Caco-2 (cell line): ENCODE measurements around the gene NUDCD3. TPM values are rescaled to one million over a fixed set of nuclear protein-coding genes. Genes with fewer than 3 reads are reported as not detected.

Experiments used
- BruUV-seq: library from RNA; stranded (reverse); fragments of 400-500 nt; replicated peaks from 2 replicates; lab custom pipeline; 2021; lab: Mats Ljungman, UMichigan
- CTCF ChIA-PET: fragments of 300-600 bp; sonication (Branson Sonifier 250); formaldehyde crosslinking; loops from one replicate; lab custom pipeline; 2022; ENCODE audit warnings: antibody characterized with exemption; lab: Charles Lee
- POLR2A ChIA-PET: fragments of 300-600 bp; sonication (Branson Sonifier 250); formaldehyde crosslinking; loops from one replicate; lab custom pipeline; 2022; ENCODE audit warnings: antibody characterized with exemption; lab: Charles Lee
- DNase-seq, 2 experiments: peaks; one replicate each; pipeline versions ENCODE4 v3.0.0 to v3.0.0-alpha.2; 2020 to 2022
- H3K27me3 ChIP-seq: replicated peaks from 2 replicates; pipeline ENCODE4 v1.6.0; 2011; ENCODE audit warnings: low read length; ENCODE audit not compliant: control insufficient read depth, insufficient read depth
- H3K36me3 ChIP-seq: 2 replicates; pipeline ENCODE4 v1.5.1; 2011; ENCODE audit warnings: low read length; ENCODE audit not compliant: control insufficient read depth, insufficient read depth
- H3K4me1 ChIP-seq: fragments of 250-450 bp; sonication (Bioruptor Pico); 2 replicates; pipeline ENCODE4 v1.5.1; 2020; ENCODE audit warnings: mild to moderate bottlenecking
- H3K4me3 ChIP-seq: 2 replicates; pipeline ENCODE4 v1.5.1; 2011; ENCODE audit warnings: low read depth, mild to moderate bottlenecking, control low read depth, low read length
- H3K9me3 ChIP-seq: fragments of 250-450 bp; sonication (Bioruptor Pico); 2 replicates; pipeline ENCODE4 v1.5.1; 2020; ENCODE audit warnings: mild to moderate bottlenecking, moderate library complexity
- H3K27ac Mint-ChIP-seq: one replicate; pipeline ENCODE4 v1.8.0; 2022; ENCODE audit warnings: mixed read lengths; ENCODE audit not compliant: unreplicated experiment
- H3K27me3 Mint-ChIP-seq: one replicate; pipeline ENCODE4 v1.8.0; 2022; ENCODE audit warnings: mixed read lengths; ENCODE audit not compliant: insufficient read depth, unreplicated experiment
- H3K36me3 Mint-ChIP-seq: one replicate; pipeline ENCODE4 v1.8.0; 2022; ENCODE audit warnings: mild to moderate bottlenecking, mixed read lengths; ENCODE audit not compliant: insufficient read depth, unreplicated experiment
- H3K4me1 Mint-ChIP-seq: one replicate; pipeline ENCODE4 v1.8.0; 2022; ENCODE audit warnings: low read depth, mixed read lengths; ENCODE audit not compliant: unreplicated experiment
- H3K4me3 Mint-ChIP-seq: one replicate; pipeline ENCODE4 v1.8.0; 2022; ENCODE audit warnings: mild to moderate bottlenecking, moderate library complexity, mixed read lengths; ENCODE audit not compliant: unreplicated experiment
- H3K9me3 Mint-ChIP-seq: one replicate; pipeline ENCODE4 v1.8.0; 2022; ENCODE audit warnings: mixed read lengths; ENCODE audit not compliant: unreplicated experiment
- intact Hi-C: fragments of 100-400 bp; cut with micrococcal nuclease; formaldehyde crosslinking; loops from one replicate; pipeline ENCODE4 v1.10.0; 2022; ENCODE audit not compliant: unreplicated experiment
- total RNA-seq: library from RNA; stranded (reverse); gene quantifications from 2 replicates; pipeline ENCODE4 v1.2.3, GENCODE V29; 2022
- TF ChIP-seq, protein P1 (sequence below), 2 experiments: fragments of 200-600 bp in 1 of 2; IDR thresholded peaks; 1 replicate in 1 of 2; 2 replicates in 1 of 2; pipeline versions ENCODE4 v1.5.1 to v1.8.0; 2011 to 2022; ENCODE audit warnings: antibody characterized with exemption in 1 of 2, control low read depth in 1 of 2, inconsistent platforms in 1 of 2, low read depth in 1 of 2, low read length in 1 of 2, mild to moderate bottlenecking in 1 of 2, moderate library complexity in 1 of 2; ENCODE audit not compliant: insufficient read depth in 1 of 2, severe bottlenecking in 1 of 2, unreplicated experiment in 1 of 2

Gene NUDCD3
- total RNA-seq, 1 experiment from 2014 or later = 116 TPM

DNA sequence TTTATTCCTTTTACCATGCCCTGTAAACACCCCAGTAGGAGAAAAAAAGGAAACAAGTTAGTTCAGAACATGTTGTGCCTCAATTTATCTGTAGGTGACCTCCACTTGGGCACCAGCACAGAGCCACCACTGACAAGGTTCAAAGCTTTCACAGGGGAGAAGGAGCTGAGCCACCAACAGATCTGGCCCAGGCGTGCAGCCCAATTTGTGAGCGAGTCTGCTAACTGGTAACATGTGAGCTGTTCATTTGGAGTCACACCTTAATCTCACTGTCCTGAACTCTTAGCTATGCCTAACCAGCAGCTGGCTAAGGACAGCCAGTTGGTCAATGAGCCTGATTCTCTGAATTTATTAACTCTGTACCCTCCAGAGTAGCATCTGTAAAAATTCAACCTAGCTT, 86.7 kb downstream of the NUDCD3 start:
- intact Hi-C loops = no loop called here
- POLR2A ChIA-PET = no interaction called here
- no TSS peak for BruUV-seq
- TF ChIP-seq, protein P1, sequence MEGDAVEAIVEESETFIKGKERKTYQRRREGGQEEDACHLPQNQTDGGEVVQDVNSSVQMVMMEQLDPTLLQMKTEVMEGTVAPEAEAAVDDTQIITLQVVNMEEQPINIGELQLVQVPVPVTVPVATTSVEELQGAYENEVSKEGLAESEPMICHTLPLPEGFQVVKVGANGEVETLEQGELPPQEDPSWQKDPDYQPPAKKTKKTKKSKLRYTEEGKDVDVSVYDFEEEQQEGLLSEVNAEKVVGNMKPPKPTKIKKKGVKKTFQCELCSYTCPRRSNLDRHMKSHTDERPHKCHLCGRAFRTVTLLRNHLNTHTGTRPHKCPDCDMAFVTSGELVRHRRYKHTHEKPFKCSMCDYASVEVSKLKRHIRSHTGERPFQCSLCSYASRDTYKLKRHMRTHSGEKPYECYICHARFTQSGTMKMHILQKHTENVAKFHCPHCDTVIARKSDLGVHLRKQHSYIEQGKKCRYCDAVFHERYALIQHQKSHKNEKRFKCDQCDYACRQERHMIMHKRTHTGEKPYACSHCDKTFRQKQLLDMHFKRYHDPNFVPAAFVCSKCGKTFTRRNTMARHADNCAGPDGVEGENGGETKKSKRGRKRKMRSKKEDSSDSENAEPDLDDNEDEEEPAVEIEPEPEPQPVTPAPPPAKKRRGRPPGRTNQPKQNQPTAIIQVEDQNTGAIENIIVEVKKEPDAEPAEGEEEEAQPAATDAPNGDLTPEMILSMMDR (IDR thresholded peaks at IDR 0.05; ENCODE audit: insufficient read depth in 1 of 2, low read depth in 1 of 2, low read length in 1 of 2, severe bottlenecking in 1 of 2, unreplicated experiment in 1 of 2) = no peak
- no peaks in the 10 kb centered on the region for H3K9me3 Mint-ChIP-seq
- no peak overlapping the region for H3K27ac Mint-ChIP-seq
- CTCF ChIA-PET = interaction anchor here (0.7 kb wide), 1 partner anchor 28 kb away, joined by 3 read pairs; no protein-coding TSS in a partner anchor
- no peaks in the 10 kb centered on the region for H3K27me3 Mint-ChIP-seq
- Histone ChIP-seq H3K4me3 (no peak overlapping the region), H3K9me3 (no peaks in the 10 kb centered on the region), H3K4me1 (no peaks in the 10 kb centered on the region), H3K36me3 (peaks cover 2% of the 10 kb centered on the region), H3K27me3 (no peaks in the 10 kb centered on the region)
- no peak overlapping the region for H3K4me3 Mint-ChIP-seq
- no peak for DNase-seq
- peaks cover 8% of the 10 kb centered on the region for H3K36me3 Mint-ChIP-seq
- no peaks in the 10 kb centered on the region for H3K4me1 Mint-ChIP-seq

DNA sequence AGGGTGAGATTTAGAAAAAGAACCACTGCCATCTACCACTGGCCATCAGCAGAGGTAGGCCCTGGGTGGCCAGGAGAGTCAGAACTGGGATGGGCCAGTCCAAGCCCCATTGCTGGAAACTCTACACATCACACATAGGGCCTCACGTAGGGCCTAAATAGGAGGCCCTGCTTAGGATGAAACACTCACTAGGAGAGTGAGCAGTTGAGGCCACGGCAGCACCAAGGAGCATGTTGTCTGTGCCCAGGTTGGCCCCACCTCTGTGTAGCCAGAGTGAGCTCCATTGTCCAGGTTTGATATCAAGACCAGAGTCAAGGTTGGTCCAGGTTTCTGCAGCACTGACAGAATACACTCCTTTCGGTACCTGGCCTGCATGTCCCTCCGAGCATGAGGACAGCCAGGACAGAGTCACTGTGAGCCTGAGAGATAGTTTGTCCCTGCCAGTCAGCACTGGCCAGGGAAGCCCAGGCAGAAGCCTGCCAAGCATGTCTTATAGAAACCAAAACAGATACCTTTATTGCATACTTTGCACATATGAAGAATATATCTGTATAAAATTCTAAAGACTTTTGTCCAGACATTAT, 87.2 kb downstream of the NUDCD3 start:
- Mint-ChIP-seq H3K4me1 (no peaks in the 10 kb centered on the region), H3K27me3 (no peaks in the 10 kb centered on the region), H3K4me3 (no peak overlapping the region), H3K9me3 (no peaks in the 10 kb centered on the region), H3K27ac (no peak overlapping the region), H3K36me3 (peaks cover 12% of the 10 kb centered on the region)
- BruUV-seq = no TSS peak
- TF ChIP-seq, protein P1 (IDR thresholded peaks at IDR 0.05; ENCODE audit: insufficient read depth in 1 of 2, low read depth in 1 of 2, low read length in 1 of 2, severe bottlenecking in 1 of 2, unreplicated experiment in 1 of 2) = no peak
- H3K36me3 ChIP-seq = peaks cover 2% of the 10 kb centered on the region
- H3K27me3 ChIP-seq = no peaks in the 10 kb centered on the region
- H3K4me3 ChIP-seq = no peak overlapping the region
- DNase-seq = no peak
- ChIA-PET CTCF (no interaction called here), POLR2A (no interaction called here)
- intact Hi-C loops = no loop called here
- no peaks in the 10 kb centered on the region for H3K4me1 ChIP-seq
- H3K9me3 ChIP-seq = no peaks in the 10 kb centered on the region

DNA sequence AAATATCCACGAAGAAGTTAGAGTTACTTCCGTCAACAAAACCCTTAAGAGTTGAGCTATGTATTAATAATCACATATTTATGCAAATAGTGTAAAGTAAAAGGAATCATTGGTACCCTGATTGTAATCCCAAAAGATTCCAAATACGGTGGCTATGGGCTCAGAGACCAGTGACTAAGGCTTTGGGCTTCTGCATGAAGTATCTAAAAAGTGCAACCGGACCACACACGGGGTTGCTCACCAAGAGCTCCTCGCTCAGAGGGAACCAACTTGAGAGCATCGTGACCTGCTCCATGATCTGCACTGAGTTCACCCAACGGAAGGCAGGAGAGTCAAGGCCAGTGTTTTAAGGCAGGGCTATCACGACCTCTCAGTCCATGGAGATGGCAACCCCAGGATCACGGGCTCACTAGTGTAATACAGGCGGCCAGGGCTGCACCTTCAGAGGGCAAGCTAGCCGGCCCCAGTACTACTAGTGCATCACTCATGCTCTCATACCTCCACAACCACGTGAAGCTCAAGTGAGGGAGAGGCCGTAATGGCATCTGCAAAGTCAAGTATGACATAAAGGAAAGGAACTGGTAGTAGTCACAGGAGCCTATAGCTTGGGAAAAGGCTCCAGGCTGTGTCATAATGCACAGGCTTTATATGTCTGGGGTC, 87.9 kb downstream of the NUDCD3 start:
- H3K4me1 Mint-ChIP-seq = no peaks in the 10 kb centered on the region
- Histone ChIP-seq H3K9me3 (no peaks in the 10 kb centered on the region), H3K4me3 (no peak overlapping the region), H3K36me3 (peaks cover 2% of the 10 kb centered on the region), H3K27me3 (no peaks in the 10 kb centered on the region), H3K4me1 (no peaks in the 10 kb centered on the region)
- H3K27ac Mint-ChIP-seq = no peak overlapping the region
- DNase-seq = no peak
- no TSS peak for BruUV-seq
- no peak overlapping the region for H3K4me3 Mint-ChIP-seq
- H3K27me3 Mint-ChIP-seq = no peaks in the 10 kb centered on the region
- TF ChIP-seq, protein P1 (IDR thresholded peaks at IDR 0.05; ENCODE audit: insufficient read depth in 1 of 2, low read depth in 1 of 2, low read length in 1 of 2, severe bottlenecking in 1 of 2, unreplicated experiment in 1 of 2) = no peak
- no peaks in the 10 kb centered on the region for H3K9me3 Mint-ChIP-seq
- H3K36me3 Mint-ChIP-seq = peaks cover 14% of the 10 kb centered on the region
- CTCF ChIA-PET = no interaction called here
- POLR2A ChIA-PET = no interaction called here
- intact Hi-C loops = no loop called here
